ENCODE measurements around the gene ADH1C. TPM values are rescaled to one million over a fixed set of nuclear protein-coding genes. Genes with fewer than 3 reads are reported as not detected.
"Not testable (repeated sequence)": the region's sequence is repeated elsewhere in the genome, so short reads cannot be mapped to it uniquely, and the experiment has no call there.

ADH1C gene
- total RNA-seq, 1 donor from 2014 or later: not detected

DNA sequence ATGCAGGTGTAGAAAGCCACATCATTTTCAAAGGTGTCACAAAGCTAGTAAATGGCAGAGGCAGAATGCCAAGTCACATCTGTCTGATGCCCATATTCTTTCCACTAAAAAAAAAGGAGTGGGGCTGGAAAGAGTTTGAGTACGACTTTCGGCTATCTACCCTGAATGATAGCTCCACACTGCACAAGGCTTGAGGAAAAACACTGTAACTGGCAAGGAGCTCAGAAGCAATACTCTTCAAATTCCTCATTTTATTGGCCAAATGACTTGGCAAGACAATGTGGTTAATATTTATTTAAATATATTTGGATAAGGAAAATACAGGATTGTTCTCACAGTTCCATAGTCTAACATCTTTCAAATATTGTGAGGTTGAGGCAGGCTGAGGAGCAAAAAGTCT is 5.4 kb upstream of the ADH1C start:
- DNase-seq: no peak

DNA sequence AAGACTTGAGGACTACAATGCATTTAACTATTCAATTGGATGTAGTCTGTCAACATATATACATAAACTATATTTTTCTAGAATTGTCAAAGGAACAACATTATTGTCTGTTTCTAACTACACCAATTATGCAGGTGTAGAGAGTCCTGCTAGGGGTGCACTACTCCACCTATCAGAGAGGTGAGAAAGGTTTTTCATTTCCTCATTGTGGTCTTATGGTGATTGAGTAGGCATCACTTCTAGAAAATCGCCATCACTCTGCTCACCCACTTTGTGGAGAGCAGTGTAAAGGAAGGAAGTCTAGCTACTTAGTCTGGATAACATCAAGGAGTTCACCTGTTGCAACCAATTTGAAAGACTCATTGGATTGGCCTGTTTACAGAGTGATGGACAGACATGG is 4.4 kb upstream of the ADH1C start:
- no peak for DNase-seq

DNA sequence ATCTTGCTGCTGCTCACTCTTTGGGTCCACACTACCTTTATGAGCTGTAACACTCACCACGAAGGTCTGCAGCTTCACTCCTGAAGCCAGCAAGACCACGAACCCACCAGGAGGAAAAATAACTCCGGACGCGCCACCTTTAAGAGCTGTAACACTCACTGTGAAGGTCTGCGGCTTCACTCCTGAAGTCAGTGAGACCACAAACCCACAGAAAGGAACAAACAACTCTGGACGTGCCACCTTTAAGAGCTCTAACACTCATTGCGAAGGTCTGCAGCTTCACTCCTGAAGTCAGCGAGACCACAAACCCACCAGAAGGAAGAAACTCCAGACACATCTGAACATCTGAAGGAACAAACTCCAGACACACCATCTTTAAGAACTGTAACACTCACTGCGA is 3.6 kb upstream of the ADH1C start:
- DNase-seq: not testable (repeated sequence)

DNA sequence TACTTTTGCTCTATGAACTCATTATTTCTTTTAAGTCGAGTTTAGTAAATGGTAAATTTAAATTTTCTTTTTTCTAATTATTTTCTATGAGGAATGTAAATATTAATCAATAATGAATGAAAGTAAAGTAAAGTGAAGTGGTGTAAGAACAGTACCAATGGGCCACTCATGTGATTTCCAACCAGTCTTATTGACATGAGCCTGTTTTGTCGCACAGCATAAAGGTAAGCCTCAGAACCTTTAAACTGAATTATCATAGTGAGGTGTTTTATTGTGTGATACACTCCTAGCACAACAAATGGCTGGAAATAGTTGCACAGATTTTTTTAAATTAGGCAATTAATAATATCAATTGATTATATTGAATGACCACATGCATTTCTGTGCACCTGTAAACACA is 1.1 kb downstream of the ADH1C start:
- no peak for DNase-seq

DNA sequence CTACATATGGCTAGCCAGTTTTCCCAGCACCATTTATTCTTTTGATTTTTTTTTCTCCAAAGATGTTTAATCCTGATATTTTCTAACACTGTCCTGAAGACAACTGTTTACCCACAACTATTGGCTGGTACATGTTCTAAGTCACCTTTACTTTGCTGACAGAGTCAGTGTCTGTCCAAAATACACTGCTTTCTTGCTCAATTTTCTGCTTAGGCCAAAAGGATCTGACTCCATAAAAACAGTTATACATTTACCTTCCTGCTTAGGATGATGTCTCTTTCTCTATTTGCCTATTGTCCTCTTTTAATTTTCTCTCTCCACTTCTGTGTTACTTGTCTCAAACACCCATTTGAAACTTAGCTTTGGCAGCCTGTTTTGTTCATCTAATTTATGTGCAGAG is 3.2 kb downstream of the ADH1C start:
- DNase-seq: no peak

DNA sequence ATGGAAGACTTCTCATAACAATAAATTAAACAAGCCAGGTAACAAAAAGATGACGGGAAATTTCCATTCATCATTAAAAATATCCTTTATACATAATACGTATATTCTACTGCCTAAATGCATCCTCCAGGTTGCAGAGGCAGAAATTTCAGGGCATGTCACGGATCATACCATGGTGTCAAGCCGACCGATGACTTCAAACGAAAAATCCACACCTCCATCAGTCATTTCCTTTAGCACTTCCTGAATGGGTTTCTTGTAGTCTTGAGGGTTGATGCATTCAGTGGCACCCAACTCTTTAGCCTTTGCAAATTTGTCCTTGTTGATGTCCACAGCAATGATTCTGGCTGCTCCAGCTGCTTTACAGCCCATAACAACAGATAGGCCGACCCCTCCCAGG is 9.9 kb downstream of the ADH1C start:
- DNase-seq: not testable (repeated sequence)

DNA sequence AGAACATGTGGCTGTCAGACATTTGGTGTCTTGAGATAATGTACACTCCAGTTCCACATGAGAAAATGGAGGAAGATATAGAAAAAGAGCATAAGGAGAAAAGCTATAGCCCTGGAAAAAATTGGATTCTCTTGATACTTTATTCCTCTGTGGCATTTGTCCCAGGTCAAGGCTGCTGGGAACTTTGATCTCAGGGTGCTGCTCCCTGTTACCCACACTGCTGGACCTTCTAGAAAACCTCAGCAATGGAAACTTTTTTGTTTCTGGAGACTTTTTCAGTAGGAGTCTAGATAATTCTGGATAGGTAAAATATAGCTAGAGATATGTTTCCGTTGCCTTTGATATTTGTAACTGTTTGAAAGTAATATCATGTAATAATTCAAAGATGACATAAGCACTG is 11.1 kb downstream of the ADH1C start:
- no peak for DNase-seq

DNA sequence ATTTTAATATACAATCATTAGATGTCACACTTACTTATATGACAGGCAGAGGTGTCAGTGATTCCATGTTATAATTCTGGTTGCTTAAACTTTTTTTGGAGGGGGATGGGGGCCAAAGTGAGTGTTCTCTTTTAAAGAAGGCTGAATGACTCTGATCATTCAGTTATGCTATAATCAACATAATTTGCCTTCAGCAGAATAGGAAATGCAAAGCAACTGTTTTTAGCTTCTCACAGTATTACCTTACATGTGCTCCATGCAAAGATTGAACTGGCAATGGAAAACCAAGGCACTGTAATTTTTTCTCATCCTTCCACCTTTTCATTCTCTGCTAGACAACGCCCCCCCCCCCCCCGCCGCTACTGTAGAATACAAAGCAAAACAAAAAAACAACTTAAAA is 13.4 kb downstream of the ADH1C start:
- DNase-seq: no peak

DNA sequence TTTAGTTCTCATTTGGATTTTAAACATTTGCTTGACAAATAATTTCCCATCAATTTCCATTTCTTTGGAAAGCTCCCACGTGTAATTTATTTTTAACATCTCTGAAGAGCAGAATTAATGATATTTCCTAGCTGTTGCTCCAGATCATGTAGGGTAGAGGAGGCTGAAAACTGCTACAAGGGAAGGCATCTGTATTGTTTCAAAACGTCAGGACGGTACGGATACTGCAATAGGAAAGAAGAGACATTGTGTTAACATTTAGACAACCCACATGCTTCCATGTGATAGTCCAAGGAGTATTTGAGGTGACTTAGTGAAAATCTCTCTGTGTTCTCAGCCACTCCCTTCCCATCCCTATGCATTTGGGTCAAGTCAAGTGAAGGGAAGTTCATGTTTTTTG is 16.0 kb downstream of the ADH1C start:
- DNase-seq: no peak

DNA sequence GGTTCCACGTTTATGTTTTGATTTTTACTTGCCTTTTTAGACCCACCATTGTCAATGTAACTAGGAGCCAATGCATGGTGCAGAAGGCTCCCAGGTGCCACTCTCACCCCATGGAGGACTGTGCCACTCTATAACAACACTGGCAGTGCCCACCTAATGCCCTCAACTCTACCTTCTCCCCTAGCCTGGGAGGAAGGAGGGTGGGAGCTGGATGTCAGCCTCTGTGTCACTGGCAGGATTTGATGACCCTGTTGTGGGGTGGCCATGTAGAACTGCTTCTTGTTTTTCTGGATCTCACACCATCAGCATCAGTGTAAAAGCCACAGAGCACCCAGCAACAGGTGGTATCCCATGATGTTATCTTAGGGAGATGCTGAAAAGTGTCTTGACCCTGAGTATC is 17.7 kb downstream of the ADH1C start:
- no peak for DNase-seq

DNA sequence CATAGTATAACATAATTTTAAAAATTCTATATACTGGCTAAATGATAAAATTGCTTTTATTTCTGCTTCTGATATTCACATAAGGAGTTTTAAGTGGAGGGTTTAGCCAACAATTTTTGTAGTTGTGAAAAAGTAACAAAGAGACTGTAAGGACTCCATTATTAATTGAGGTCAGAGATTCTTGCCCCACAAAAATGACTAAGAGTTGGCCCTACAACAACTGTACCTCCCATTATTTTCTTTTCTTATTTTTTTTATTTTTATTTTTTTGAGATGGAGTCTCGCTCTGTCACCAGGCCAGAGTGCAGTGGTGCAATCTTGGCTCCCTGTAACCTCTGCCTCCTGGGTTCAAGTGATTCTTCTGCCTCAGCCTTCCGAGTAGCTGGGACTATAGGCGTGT is 21.9 kb downstream of the ADH1C start:
- no peak for DNase-seq

DNA sequence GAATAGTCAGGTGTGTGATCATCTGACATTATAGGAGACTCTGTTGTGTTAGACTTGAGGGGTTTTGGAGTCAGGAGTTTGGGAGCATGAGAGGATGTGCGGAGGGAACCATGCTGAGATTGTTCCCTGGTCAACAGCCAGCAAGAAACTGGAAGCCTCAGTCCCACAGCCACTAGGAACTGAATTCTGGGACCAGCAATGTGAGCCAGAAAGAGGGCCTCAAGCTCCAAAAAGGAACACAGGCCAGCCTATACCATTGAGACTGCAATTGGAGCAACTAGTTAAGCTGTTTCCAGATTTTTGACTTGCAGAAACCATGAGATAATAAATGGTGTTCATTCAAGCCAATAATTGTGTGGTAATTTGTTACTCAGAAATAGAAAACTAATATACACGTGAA is 22.7 kb downstream of the ADH1C start:
- DNase-seq: no peak

DNA sequence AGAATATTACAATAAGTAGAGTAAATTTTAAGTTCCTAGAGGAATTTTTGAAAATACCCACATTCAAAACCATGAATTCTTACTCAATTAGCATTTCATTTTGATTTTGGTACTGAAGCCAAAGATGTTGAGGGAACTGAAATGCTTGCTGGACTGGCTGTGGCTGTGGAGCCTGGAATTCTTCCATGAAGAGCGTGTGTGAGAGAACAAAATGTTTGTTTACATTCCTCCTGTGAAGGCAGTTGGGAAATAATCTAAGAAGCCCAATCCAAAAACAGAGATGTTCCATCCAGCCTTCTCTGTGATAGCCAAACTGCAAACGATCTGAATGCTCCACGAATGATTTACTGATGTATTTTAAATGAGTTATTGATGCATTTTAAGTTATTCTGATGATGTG is 27.6 kb downstream of the ADH1C start:
- no peak for DNase-seq

DNA sequence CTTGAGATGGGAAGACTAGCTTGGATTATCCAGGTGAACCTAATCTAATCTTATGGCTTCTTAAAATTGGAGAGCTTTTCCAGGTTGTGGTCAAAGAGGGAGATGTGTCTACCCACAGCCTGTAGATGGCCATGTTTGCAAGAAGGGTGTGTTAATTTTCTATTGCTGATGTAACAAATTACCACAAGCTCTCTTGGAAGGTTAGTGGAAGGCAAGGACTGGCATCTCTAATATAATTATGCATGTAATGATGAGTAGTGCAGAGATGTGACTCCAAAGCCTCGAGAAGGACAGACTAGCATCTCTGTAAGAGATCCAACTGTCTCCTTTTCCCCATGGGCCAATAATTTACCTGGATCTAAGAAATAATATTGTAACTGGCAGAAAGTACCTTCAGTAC is 28.2 kb downstream of the ADH1C start:
- no peak for DNase-seq

DNA sequence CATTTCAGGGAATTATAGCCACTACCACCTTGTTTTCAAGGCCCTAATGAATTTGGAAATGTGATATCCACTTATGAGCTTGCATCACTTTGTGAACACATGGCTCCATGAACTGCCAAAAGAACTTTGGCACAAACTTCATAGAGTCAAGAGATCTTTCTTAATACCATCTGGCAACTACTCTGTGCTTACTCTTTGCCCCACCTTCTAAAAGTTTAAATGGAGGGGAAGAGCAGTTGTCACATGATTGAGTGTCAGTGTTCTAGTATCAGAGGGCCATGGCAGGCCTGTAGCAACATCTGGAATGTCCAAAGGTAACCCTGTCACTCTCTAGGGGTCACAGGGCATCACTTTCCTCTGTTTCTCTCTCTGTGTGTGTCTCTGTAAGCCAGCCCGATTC is 28.8 kb downstream of the ADH1C start:
- DNase-seq: no peak

DNA sequence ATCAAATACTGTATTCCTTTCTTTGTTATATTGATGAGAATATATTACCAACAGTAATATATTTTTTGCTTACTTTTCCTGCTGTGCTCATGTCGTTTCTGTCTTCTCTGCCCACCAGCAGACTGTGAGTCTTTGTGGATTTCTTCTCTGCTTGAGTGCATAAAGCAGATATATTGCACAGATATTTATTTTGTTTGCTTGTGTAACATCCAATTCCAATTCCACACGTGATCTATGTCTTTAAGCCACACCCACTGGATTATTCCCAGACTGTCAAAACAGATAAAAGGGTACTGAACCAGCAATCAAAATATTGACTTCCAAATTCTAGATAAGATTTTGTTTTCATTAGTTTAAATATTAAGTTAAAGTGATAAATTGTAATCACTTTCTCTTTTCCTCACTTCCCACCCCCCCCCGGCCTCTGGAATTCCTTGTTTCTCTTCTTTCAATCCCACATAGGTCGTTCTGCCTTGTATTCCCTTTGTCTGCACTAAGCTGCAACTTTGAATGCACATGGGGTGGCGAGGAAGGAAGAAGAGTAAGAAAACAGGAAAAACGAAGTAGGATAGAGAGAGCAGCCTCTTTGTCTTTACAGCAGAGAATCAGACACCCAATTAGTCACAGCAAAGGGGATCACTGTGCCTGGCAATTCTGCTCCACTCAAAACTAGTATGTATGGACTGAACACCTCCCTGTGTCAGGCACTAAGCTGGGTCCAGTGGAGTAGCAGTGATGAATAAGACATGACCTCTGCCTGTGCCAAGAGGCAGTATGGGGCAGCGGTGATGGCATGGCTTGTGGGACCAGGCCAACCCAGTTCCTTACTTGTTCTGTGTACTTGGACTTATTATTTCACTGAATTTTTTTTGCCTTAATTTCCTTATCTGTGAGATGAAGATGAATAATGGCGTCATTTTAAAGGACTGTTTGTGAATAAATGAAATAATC is 31.0 kb downstream of the ADH1C start, which contains the start of gene ADH1B:
TSS of gene ADH1B (minus strand) at position 161 of the 951 bp plus-strand sequence. CDS start at position 91, 70 bp downstream.
- DNase-seq: no peak

DNA sequence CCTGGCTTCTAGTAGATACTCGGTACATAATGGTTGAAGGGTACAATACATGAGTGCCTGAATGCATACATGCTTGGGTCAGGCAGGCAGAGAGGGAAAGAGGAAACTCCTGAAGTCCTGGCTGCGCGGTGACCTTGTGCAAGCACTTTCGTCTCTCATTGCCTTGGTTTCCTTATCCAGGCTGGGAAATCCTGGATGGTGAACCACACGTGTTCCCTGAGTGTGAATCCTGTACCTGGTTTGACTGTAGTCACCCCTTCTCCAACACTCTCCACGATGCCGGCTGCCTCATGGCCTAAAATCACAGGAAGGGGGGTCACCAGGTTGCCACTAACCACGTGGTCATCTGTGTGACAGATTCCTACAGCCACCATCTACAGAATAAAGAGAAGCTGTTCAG is 34.7 kb downstream of the ADH1C start:
- DNase-seq: not testable (repeated sequence)

DNA sequence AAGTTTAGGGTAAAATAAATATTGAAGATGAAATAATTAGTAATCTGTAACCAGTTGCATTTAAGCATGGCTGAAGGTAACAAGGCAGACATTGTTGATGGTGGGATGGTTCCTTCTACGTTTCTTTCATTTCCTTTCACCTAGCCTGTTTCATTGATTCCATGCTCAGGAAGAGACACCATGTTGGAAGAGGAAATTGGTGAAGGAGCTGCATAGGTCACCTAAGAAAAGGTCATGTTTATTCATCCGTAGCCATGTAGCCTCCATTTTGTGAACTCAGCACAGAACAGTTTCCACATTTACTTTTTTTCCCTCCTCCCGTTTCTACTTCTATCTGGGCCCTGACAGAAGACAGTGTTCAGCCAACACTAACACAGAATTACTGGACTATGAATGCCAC is 35.2 kb downstream of the ADH1C start:
- no peak for DNase-seq

DNA sequence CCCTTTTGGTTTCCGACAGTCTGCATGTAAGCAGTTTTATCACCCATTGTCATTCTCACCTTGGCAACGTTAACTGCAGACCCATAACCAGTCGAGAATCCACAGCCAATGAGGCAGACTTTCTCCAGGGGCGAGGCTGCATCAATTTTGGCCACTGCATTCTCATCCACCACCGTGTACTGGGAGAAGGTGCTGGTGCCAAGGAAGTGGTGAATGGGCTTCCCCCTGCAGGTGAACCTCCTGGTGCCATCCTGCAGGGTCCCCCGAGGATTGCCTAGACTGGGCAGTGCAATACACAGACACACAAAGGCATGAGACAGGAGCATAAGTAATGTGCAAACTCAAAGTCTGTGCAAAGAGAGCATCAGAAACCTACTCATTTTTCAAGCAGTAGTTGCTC is 36.7 kb downstream of the ADH1C start:
- no peak for DNase-seq

DNA sequence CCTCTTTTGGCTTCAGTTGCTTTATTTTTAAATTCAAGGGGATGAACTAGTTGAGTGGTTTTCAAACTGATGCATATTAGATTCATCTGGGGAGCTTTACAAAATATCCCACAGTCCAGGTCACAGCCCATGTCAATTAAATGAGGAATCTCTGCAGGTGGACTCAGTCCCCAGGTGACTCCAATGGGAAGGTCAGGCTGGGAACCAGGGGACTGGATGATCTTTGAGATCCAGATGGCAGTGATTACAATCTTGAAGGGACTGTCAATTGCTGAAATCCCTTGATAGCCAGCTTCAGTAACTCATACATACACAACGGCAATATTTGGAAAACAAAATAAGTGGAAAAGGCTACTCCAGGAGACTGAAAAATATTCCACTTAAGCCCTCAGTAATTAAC is 38.3 kb downstream of the ADH1C start:
- no peak for DNase-seq

DNA sequence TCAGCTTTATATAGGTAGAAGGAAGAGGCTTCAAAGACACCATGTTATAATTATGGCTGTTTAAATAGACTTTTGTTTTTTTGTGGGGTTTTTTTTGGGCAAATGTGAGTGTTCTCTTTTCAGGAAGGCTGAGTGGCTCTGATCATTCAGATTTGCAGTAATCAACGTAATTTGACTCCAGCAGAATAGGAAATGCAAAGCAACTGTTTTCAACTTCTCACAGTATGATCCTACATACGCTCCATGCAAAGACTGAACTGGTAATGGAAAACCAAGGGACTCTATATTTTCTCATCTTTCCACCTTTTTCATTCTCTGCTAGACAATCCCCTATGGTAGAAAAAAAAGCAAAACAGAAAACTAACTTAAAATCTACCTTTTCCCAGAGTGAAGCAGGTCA is 42.2 kb downstream of the ADH1C start:
- DNase-seq: no peak

DNA sequence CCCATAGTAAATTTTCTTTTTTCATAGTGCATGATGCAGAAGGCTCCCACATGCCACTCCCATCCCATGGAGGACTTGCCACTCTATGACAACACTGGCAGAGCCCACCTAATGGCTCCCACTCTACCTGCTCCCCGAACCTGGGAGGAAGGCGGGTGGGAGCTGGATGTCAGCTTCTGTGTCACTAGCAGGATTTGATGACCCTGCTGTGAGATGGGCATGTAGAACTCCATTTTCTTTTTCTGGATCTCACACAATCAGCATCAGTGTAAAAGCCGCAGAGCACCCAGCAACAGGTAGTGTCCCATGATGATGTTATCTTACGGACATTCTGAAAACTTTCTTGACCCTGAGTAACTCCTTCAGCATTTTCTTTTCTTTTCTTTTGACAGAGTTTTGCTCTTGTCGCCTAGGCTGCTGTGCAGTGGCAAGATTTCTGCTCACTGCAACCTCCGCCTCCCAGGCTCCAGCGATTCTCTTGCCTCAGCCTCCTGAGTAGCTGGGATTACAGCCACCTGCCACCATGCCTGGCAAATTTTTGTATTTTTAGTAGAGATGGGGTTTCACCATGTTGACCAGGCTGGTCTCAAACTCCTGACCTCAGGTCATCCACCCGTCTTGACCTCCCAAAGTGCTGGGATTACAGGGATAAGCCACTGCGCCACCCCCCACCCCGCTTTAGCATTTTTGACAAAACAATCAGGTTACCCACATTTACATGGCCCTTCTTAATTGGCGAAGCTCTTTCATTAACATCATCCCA is 46.7 kb downstream of the ADH1C start:
- no peak for DNase-seq

DNA sequence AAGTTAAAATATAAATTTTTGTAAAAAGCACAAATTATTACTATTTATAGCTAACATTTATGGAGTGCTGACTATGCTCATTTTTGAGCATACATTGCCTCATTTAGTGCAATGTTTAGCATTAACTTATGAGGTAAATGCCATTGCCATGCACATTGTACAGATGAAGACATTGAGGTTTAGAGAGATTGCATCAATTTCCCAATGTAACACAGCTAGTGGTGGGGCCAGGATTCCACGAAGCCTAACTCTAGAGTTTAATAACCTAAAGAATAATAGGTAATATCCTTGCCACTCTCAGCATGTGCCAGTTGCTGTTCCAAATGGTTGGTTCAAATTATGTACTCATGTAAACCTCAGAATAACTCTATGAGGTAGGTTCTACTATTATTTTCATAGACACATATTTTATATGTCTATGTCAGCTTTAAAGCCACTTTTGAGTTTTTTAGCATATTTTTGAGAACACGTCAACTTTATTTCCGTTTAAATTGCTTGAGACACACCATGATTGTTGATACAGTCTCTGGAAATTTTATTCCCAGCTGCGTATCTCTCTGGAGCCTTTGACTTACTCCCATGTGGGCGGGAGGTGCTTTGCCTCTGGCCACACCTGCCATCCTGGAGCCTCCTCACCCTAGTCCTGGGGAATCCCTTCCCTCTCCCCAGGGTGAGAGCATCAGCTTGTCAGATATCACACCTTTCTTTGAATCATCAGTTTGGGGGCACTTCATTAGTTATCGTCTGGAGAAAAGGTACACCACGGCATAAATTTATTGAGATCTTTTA is 51.0 kb downstream of the ADH1C start:
- no peak for DNase-seq

Measured in dermis blood vessel endothelial cell (primary cell).